Measurements from ENCODE around the gene MBD6. TPM values are rescaled to one million over a fixed set of nuclear protein-coding genes. Genes with fewer than 3 reads are reported as not detected.
"Not testable (repeated sequence)": the region's sequence is repeated elsewhere in the genome, so short reads cannot be mapped to it uniquely, and the experiment has no call there.

MBD6 gene
- total and polyA plus RNA-seq, 4 donors = 9.4 to 74.0 (median 40.7) TPM

GRCh38 chr12:57488402-57489156 lies 34.0 kb upstream of the MBD6 start:
- Histone ChIP-seq H3K27me3 (ENCODE audit: control insufficient read depth, insufficient read depth, low read length) (no peaks in the 10 kb centered on the region), H3K36me3 (ENCODE audit: control insufficient read depth, insufficient read depth, low read length) (peaks cover 21% of the 10 kb centered on the region), H3K27ac (ENCODE audit: low read depth, low read length) (peak overlapping the region; percentile 69), H3K4me3 (ENCODE audit: low read depth, low read length) (peak overlapping the region; percentile 92), H3K9me3 (ENCODE audit: control insufficient read depth, insufficient read depth, low read length) (no peaks in the 10 kb centered on the region), H3K4me1 (ENCODE audit: control insufficient read depth, insufficient read depth, low read length) (peaks cover 16% of the 10 kb centered on the region)
- 0% methylated on average over 5 of the region's 11 CpGs for WGBS (ENCODE audit: insufficient coverage)
- DNase-seq (ENCODE audit: low read depth in 4 of 6, low spot score in 6 of 6) = no peak

- no peaks in the 10 kb centered on the region for H3K9me3 ChIP-seq (ENCODE audit: control insufficient read depth, insufficient read depth, low read length)
- DNase-seq (ENCODE audit: low read depth in 4 of 6, low spot score in 6 of 6) = no peak
- H3K4me1 ChIP-seq (ENCODE audit: control insufficient read depth, insufficient read depth, low read length) = peaks cover 16% of the 10 kb centered on the region
- H3K27me3 ChIP-seq (ENCODE audit: control insufficient read depth, insufficient read depth, low read length) = no peaks in the 10 kb centered on the region
- H3K27ac ChIP-seq (ENCODE audit: low read depth, low read length) = no peak overlapping the region
- peak overlapping the region; percentile 92 for H3K4me3 ChIP-seq (ENCODE audit: low read depth, low read length)
- WGBS (ENCODE audit: insufficient coverage) = 98% methylated on average over 4 of the region's 5 CpGs
- peaks cover 21% of the 10 kb centered on the region for H3K36me3 ChIP-seq (ENCODE audit: control insufficient read depth, insufficient read depth, low read length)
Measured at GRCh38 chr12:57489157-57489641, 33.4 kb upstream of the MBD6 start.

GRCh38 chr12:57490126-57490525 lies 32.5 kb upstream of the MBD6 start:
- H3K4me1 ChIP-seq (ENCODE audit: control insufficient read depth, insufficient read depth, low read length) = peaks cover 16% of the 10 kb centered on the region
- 100% methylated on average over 3 of the region's 4 CpGs for WGBS (ENCODE audit: insufficient coverage)
- H3K4me3 ChIP-seq (ENCODE audit: low read depth, low read length) = no peak overlapping the region
- peaks cover 24% of the 10 kb centered on the region for H3K36me3 ChIP-seq (ENCODE audit: control insufficient read depth, insufficient read depth, low read length)
- H3K27me3 ChIP-seq (ENCODE audit: control insufficient read depth, insufficient read depth, low read length) = no peaks in the 10 kb centered on the region
- DNase-seq (ENCODE audit: low read depth in 4 of 6, low spot score in 6 of 6) = no peak
- H3K9me3 ChIP-seq (ENCODE audit: control insufficient read depth, insufficient read depth, low read length) = no peaks in the 10 kb centered on the region
- H3K27ac ChIP-seq (ENCODE audit: low read depth, low read length) = no peak overlapping the region

- peaks cover 16% of the 10 kb centered on the region for H3K4me1 ChIP-seq (ENCODE audit: control insufficient read depth, insufficient read depth, low read length)
- H3K27ac ChIP-seq (ENCODE audit: low read depth, low read length) = no peak overlapping the region
- 90% methylated on average over 8 of the region's 15 CpGs for WGBS (ENCODE audit: insufficient coverage)
- no peak overlapping the region for H3K4me3 ChIP-seq (ENCODE audit: low read depth, low read length)
- H3K27me3 ChIP-seq (ENCODE audit: control insufficient read depth, insufficient read depth, low read length) = no peaks in the 10 kb centered on the region
- H3K36me3 ChIP-seq (ENCODE audit: control insufficient read depth, insufficient read depth, low read length) = peaks cover 40% of the 10 kb centered on the region
- no peaks in the 10 kb centered on the region for H3K9me3 ChIP-seq (ENCODE audit: control insufficient read depth, insufficient read depth, low read length)
- peak in 1 of 6 donors; percentile 10 for DNase-seq (ENCODE audit: low read depth in 4 of 6, low spot score in 6 of 6)
Measured at GRCh38 chr12:57491393-57492280, 31.0 kb upstream of the MBD6 start.

- 95% methylated on average over 25 of the region's 48 CpGs for WGBS (ENCODE audit: insufficient coverage)
- not testable (repeated sequence) for H3K4me1 ChIP-seq (ENCODE audit: control insufficient read depth, insufficient read depth, low read length); H3K27ac ChIP-seq (ENCODE audit: low read depth, low read length); H3K27me3 ChIP-seq (ENCODE audit: control insufficient read depth, insufficient read depth, low read length); DNase-seq (ENCODE audit: low read depth in 4 of 6, low spot score in 6 of 6); H3K4me3 ChIP-seq (ENCODE audit: low read depth, low read length); H3K9me3 ChIP-seq (ENCODE audit: control insufficient read depth, insufficient read depth, low read length)
- peaks cover 56% of the 10 kb centered on the region for H3K36me3 ChIP-seq (ENCODE audit: control insufficient read depth, insufficient read depth, low read length)
Measured at GRCh38 chr12:57495051-57495701, 27.4 kb upstream of the MBD6 start.

- no peaks in the 10 kb centered on the region for H3K9me3 ChIP-seq (ENCODE audit: control insufficient read depth, insufficient read depth, low read length)
- H3K27ac ChIP-seq (ENCODE audit: low read depth, low read length) = no peak overlapping the region
- H3K27me3 ChIP-seq (ENCODE audit: control insufficient read depth, insufficient read depth, low read length) = no peaks in the 10 kb centered on the region
- H3K36me3 ChIP-seq (ENCODE audit: control insufficient read depth, insufficient read depth, low read length) = peaks cover 62% of the 10 kb centered on the region
- no peak overlapping the region for H3K4me3 ChIP-seq (ENCODE audit: low read depth, low read length)
- no peaks in the 10 kb centered on the region for H3K4me1 ChIP-seq (ENCODE audit: control insufficient read depth, insufficient read depth, low read length)
- DNase-seq (ENCODE audit: low read depth in 4 of 6, low spot score in 6 of 6) = no peak
Measured at GRCh38 chr12:57496822-57497221, 25.8 kb upstream of the MBD6 start.

GRCh38 chr12:57497223-57498131 lies 25.1 kb upstream of the MBD6 start:
- no peaks in the 10 kb centered on the region for H3K4me1 ChIP-seq (ENCODE audit: control insufficient read depth, insufficient read depth, low read length)
- 97% methylated on average over 12 of the region's 12 CpGs for WGBS (ENCODE audit: insufficient coverage)
- no peaks in the 10 kb centered on the region for H3K9me3 ChIP-seq (ENCODE audit: control insufficient read depth, insufficient read depth, low read length)
- no peak for DNase-seq (ENCODE audit: low read depth in 4 of 6, low spot score in 6 of 6)
- no peaks in the 10 kb centered on the region for H3K27me3 ChIP-seq (ENCODE audit: control insufficient read depth, insufficient read depth, low read length)
- no peak overlapping the region for H3K4me3 ChIP-seq (ENCODE audit: low read depth, low read length)
- H3K27ac ChIP-seq (ENCODE audit: low read depth, low read length) = no peak overlapping the region
- H3K36me3 ChIP-seq (ENCODE audit: control insufficient read depth, insufficient read depth, low read length) = peaks cover 65% of the 10 kb centered on the region

GRCh38 chr12:57498132-57498502 lies 24.5 kb upstream of the MBD6 start:
- H3K9me3 ChIP-seq (ENCODE audit: control insufficient read depth, insufficient read depth, low read length) = no peaks in the 10 kb centered on the region
- peaks cover 68% of the 10 kb centered on the region for H3K36me3 ChIP-seq (ENCODE audit: control insufficient read depth, insufficient read depth, low read length)
- H3K27ac ChIP-seq (ENCODE audit: low read depth, low read length) = no peak overlapping the region
- H3K27me3 ChIP-seq (ENCODE audit: control insufficient read depth, insufficient read depth, low read length) = no peaks in the 10 kb centered on the region
- no peaks in the 10 kb centered on the region for H3K4me1 ChIP-seq (ENCODE audit: control insufficient read depth, insufficient read depth, low read length)
- DNase-seq (ENCODE audit: low read depth in 4 of 6, low spot score in 6 of 6) = no peak
- no CpG with 5 or more reads among the region's 9 CpGs for whole genome bisulfite sequencing (ENCODE audit: insufficient coverage)
- no peak overlapping the region for H3K4me3 ChIP-seq (ENCODE audit: low read depth, low read length)

- no peak for DNase-seq (ENCODE audit: low read depth in 4 of 6, low spot score in 6 of 6)
- Histone ChIP-seq H3K36me3 (ENCODE audit: control insufficient read depth, insufficient read depth, low read length) (peaks cover 72% of the 10 kb centered on the region), H3K4me1 (ENCODE audit: control insufficient read depth, insufficient read depth, low read length) (no peaks in the 10 kb centered on the region), H3K27me3 (ENCODE audit: control insufficient read depth, insufficient read depth, low read length) (no peaks in the 10 kb centered on the region), H3K9me3 (ENCODE audit: control insufficient read depth, insufficient read depth, low read length) (no peaks in the 10 kb centered on the region), H3K4me3 (ENCODE audit: low read depth, low read length) (no peak overlapping the region), H3K27ac (ENCODE audit: low read depth, low read length) (no peak overlapping the region)
- WGBS (ENCODE audit: insufficient coverage) = no CpG with 5 or more reads among the region's 4 CpGs
Measured at GRCh38 chr12:57498571-57498970, 24.1 kb upstream of the MBD6 start.
